NOMO-1 treated with DMSO at 0.1 percent for 48 hours (cell line): ENCODE results near the gene CLMN.

Experiments used
- DNase-seq: peaks from one replicate; lab custom pipeline; 2025; ENCODE audit not compliant: unreplicated experiment; lab: John Stamatoyannopoulos, UW

Gene CLMN

GRCh38 chr14:95245334-95245733 is 74.4 kb downstream of the CLMN start:
- DNase-seq, result no peak

GRCh38 chr14:95244587-95244986 is 75.1 kb downstream of the CLMN start:
- no peak for DNase-seq

DNA sequence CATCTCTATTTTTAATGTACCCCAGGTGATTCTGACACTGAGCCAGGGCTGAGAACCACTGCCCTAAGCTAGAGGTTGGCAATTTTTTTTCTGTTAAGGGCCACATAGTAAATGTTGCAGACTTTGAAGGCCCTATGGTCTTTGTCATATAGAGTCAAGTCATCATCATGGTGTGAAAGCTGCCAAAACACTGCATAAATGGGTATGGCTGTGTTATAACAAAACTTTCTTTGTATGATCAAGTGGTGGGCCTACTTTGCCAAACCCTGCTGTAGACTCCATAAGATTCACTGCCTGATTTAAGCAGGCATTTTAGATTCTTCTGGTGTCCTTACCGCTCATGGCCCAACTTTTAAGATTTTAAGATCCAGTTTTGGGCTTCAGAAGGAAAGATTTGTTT is 76.8 kb downstream of the CLMN start:
- DNase-seq, result no peak

DNA sequence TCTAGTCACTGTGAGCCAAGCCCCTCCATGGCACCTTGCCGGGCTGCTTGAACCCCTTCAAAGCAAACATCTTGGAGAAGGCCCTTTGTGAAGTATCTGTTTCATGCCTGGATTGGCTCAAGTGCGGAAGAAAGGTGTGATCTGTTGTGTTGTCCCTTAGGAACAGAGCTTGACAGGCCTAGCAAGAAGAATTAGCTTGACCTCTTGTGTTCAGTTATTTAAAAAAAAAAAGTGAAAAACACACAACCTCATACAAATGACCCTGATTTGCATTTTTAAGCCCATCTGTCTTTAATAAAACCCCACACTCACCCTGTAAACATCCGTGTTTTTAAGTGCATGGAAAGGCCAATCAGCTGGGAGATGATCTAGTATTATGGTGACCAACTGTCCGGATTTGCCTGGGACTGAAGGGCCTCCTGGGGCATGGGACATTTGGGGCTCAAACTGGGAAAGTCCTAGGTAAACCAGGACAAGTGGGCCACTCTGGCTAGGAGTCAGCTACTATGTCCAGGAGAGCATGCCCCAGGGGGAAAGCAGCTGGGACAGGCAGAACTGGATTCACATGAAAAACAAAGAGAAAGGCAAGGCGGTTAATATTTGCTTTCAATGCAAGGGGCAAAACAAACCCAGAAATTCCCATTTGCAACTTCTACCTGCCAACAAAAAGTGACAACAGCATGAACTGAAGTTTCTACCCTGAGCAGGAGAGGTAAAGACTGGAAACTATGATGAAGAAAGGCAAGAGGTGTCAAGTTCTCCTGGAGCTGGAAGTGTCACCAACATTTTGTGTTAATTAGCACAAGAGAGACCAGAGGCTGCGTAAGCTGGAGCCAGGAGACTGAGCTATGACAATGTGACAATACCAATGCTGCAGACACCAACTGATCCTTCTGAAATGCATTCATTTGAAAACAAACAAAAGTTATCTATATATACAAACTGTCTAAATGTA is 78.6 kb downstream of the CLMN start:
- no peak for DNase-seq

GRCh38 chr14:95238487-95239298 is 81.0 kb downstream of the CLMN start:
- DNase-seq, result no peak

DNA sequence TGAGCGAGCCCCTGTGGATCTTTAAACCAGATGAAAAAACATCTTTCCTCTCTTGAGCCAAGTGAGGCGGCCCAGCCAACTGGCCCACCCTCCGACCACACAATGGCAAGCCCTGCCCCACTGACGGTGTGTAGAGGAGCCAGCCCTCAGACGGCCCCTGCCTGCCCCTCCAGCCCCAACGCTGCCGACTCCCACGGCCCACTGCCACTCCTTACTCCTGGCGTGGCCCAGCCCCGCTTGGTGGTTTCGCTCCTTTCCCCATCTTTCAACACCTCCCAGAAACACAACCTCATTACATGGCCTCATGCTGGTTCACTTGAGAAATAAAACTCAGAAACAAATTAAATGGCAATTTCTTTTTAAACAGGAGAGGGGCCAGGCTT is 81.8 kb downstream of the CLMN start:
- DNase-seq, result no peak

GRCh38 chr14:95237121-95237957 is 82.4 kb downstream of the CLMN start:
- no peak for DNase-seq

DNA sequence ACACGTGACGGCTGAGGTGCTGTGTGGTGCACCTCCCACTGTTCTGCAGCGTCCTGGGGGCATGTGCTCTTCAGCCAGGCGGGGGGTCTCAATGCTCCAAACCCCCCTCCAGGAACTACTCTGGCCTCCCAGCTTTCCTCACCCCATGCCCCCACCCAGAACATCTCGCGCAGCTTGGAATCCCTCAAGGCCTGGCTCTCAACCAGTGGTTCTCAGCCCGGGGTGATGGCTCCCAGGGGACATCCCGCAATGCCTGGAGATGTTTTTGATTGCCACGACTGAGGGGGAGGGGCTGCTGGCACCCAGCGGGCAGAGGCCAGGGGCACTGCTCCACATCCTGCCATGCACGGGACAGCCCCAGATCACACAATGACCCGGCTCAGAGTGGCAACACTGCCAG is 83.5 kb downstream of the CLMN start:
- no peak for DNase-seq

- DNase-seq, result no peak
Measured at GRCh38 chr14:95235767-95236166, 83.9 kb downstream of the CLMN start.

DNA sequence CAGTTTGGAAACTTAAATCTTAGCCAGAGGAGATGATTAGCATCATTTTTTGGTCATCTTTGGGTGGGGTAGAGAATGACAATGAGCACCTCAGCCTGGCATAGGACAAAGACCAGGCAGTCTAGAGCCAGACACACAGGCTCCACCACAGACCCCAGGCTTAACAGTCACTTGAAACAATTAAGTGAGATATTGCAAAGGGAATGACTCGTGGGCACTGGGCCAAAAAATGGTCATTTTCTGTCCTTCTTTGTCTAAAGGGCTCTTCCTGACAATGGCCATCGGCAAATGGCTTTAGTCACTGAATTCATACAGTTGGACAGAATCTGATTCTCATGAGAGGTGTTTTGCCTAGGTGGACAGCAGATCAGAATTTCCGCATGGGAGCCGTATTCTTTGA is 84.4 kb downstream of the CLMN start:
- no peak for DNase-seq

GRCh38 chr14:95234426-95234825 is 85.3 kb downstream of the CLMN start:
- DNase-seq, result no peak

DNA sequence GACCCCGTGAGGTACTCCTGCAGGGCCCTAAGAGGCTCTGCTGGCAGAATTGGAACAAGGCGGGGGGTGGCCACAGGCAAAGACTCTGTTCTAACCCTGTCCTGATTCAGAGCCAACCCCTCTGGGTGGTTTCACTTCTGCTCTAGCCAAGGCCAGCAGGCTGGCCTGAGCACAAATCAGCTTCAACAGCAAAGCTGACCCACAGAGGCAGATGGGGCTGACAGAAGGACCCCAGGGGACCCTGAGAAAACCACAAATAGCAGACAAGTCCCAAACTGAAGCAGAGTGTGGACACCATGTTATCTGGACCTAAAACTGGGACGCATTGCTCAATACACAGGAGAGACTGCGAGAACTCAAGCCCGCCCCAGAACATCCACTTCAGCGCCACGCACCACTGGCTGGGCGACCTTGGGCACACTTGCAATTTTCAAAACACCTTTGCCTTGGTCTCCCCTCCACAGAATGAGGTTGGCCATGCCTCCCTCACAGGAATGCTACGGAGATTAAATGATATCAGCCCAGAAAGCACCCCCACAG is 85.9 kb downstream of the CLMN start:
- peak; percentile 68 for DNase-seq

DNA sequence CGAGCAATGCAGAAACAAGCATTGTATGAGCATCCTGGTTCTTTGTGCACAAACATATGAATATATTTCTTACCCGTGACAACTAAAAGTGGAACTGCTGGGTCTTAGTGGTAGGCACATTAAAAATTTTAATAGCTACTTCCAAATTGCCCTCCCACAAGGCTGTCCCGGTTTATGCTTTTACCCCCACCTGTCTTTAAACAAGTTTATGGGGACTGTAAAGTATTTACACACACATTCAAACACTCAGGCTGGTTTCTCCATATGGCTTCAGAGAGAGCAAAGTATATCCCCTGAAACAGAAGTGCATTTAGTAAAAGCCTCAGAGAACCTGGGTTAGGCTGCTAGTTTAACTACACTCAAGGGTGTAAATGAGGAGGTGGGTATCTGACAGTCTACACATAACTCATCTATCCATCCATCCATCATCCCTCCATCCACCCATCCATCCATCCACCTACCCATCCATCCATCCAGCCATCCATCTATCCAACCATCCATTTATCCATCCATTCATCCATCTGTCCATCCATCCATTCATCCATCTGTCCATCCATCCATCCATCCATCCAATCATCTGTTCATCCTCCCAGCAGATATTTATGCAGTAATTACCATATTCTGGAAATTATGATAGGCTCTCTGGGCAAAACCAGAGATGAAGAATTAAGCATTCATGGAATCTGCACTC is 86.7 kb downstream of the CLMN start:
- no peak for DNase-seq

DNA sequence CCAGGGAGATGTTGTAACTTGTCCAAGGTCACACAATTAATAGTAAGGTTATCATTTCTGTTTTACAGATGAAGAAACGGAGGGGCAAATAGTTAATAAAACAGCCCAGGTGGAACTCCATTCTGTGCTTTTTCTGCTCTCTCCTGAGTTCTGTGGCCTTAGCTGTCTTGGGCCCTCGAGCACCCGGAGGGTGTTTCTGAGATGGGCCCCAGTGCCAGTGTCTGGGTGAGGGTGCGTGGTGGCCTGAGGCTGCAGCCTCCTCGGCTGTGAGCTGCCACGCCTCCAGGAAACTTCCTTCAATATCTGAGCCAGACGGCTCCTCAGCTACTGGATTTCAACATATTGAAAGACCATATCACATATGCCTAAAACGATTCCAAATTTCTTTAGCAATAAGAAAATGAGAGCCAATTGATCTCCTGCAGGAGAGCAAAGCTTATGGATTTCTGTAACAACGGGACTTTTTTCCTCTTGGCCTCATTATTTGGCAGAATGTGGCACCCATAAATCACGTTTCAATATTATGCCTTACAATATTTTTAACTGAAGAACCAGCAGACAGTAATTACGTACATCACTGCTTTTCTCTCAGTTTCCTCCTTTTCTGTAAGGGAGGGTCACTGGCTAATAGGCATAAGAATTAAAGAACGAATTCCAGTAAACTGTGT is 87.6 kb downstream of the CLMN start:
- DNase-seq, result no peak

DNA sequence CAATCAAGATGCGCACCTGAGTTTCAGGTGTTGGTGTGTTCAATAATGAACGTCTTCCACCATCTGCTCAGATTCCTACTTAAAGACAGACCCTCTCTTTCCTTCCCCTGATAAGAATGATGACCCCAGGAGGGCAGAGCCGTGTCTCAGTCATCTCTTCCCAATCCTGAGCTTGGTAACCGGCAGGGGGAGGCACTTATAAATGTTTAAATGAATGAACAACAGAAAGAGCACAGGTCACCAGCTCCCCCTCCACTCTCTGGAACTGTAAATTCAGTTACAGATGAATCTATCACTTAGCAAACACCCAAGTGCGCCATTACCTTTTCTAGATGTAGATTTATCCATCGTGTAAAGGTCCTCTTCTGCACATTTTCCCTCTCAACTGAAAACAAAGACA is 90.0 kb downstream of the CLMN start:
- no peak for DNase-seq

DNA sequence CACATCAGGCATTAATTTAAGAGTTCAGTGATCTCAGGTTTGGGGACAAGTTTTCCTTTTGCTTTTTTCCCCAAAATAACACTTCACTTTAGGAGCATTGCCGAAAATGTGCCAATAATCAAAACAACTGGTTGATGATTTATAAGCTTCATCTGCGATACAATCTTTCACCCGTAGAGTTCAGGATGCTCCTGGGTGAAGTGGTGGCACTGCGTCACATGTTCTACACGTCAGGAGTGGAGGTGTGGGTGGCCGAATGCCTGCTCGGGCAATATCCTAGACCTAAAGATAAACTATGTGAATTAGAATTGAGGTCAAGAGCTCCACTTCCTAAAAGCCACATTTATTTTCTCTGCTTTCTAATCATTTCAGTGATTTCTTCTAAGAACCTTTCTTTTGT is 91.5 kb downstream of the CLMN start:
- DNase-seq, result no peak

DNA sequence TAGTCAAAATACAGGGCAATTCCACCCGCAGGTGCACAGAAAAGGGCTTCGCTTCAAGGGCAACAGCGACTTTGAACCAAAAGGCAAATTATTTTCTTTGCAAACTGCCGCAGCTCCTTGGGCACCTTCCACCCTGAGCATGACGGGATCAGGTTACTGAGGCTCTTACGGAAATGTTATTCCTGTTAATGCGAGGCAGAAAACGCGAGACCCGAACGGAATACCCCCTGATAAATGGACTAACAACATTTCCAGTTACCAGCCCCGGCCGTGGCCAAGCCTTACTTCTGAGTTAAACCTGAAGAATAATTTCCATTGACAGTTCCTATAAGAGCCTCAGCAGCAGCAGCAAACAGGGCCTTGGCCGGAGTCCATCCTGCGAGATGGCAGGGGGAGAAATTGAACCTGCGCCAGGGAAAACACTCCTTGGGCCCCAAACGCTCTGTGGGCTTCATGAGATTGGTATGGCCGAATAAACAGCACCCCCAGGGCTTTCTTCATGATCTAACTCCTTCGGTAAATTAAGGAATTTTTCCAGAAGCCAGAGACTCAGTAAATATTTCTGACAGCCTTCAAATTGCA is 92.3 kb downstream of the CLMN start:
- no peak for DNase-seq

DNA sequence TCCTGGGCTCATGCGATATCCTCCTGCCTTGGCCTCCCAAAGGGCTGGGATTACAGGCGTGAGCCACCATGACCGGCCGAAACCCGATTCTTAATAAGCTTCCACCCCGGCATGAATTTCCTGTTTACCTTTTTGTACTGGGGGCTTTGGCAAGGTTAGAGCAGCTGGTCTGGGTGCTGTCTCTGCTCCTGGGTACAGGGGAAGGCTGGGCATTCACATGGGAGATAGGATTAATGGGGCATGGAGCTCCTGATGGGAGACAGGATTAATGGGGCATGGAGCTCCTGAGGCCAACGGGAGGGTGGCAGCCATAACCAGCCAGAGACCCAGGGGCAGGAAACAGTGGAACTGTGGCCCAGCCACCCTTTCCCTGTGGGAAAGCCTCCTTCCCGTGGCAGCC is 92.9 kb downstream of the CLMN start:
- DNase-seq, result no peak

- DNase-seq, result no peak
Measured at GRCh38 chr14:95225251-95225887, 94.3 kb downstream of the CLMN start.
